NOMO-1 treated with DMSO at 0.1 percent for 48 hours (cell line): ENCODE data around the gene SCN4B.
"Not testable (repeated sequence)": the region's sequence is repeated elsewhere in the genome, so short reads cannot be mapped to it uniquely, and the experiment has no call there.

ENCODE experiments used
- DNase-seq: peaks from one replicate; lab custom pipeline; 2025; ENCODE audit not compliant: unreplicated experiment; lab: John Stamatoyannopoulos, UW

SCN4B gene

GRCh38 chr11:118152552-118153471, at the start of gene SCN4B:
Gene SCN4B, minus strand, starts transcription at chr11:118152823. Its CDS starts 150 bp downstream, at chr11:118152673.
- DNase-seq, result no peak

- no peak for DNase-seq
Measured at GRCh38 chr11:118201966-118202365, 49.3 kb upstream of the SCN4B start.

- no peak for DNase-seq
Measured at GRCh38 chr11:118200901-118201680, 48.5 kb upstream of the SCN4B start.

GRCh38 chr11:118200497-118200896, 47.9 kb upstream of the SCN4B start:
- no peak for DNase-seq

- DNase-seq, result no peak
Measured at GRCh38 chr11:118199135-118199534, 46.5 kb upstream of the SCN4B start.

- peak; percentile 52 for DNase-seq
Measured at GRCh38 chr11:118198370-118198769, 45.7 kb upstream of the SCN4B start.

GRCh38 chr11:118194835-118195627, 42.4 kb upstream of the SCN4B start:
- DNase-seq, result no peak

- no peak for DNase-seq
Measured at GRCh38 chr11:118193910-118194566, 41.4 kb upstream of the SCN4B start.

GRCh38 chr11:118192817-118193216, 40.2 kb upstream of the SCN4B start:
- not testable (repeated sequence) for DNase-seq

GRCh38 chr11:118190942-118191506, 38.4 kb upstream of the SCN4B start:
- DNase-seq, result not testable (repeated sequence)

- peak; percentile 55 for DNase-seq
Measured at GRCh38 chr11:118186346-118187107, 33.9 kb upstream of the SCN4B start.

- DNase-seq, result peak; percentile 72
Measured at GRCh38 chr11:118184784-118185579, 32.4 kb upstream of the SCN4B start.

GRCh38 chr11:118183691-118184090, 31.1 kb upstream of the SCN4B start:
- peak; percentile 51 for DNase-seq

GRCh38 chr11:118180300-118180703, 27.7 kb upstream of the SCN4B start:
- no peak for DNase-seq

- DNase-seq, result no peak
Measured at GRCh38 chr11:118176778-118177134, 24.1 kb upstream of the SCN4B start.

GRCh38 chr11:118175993-118176777, 23.6 kb upstream of the SCN4B start, which contains the start of gene SCN2B:
Gene SCN2B, minus strand, starts transcription at chr11:118176639. Its CDS starts 208 bp downstream, at chr11:118176431.
- DNase-seq, result no peak

GRCh38 chr11:118175031-118175992, 22.7 kb upstream of the SCN4B start:
- DNase-seq, result no peak
